GM18508 (cell line): Measurements from ENCODE around the gene SELPLG.
"Not testable (repeated sequence)": the region's sequence is repeated elsewhere in the genome, so short reads cannot be mapped to it uniquely, and the experiment has no call there.

Experiments
- ATAC-seq: cut with Tn5 transposase; IDR thresholded peaks from one replicate; pipeline ENCODE4 v1.9.1; 2021; ENCODE audit warnings: moderate number of reproducible peaks; ENCODE audit not compliant: insufficient read depth, unreplicated experiment

Gene SELPLG

GRCh38 chr12:108622921-108623514, 10.7 kb downstream of the SELPLG start:
- no peak for ATAC-seq

- ATAC-seq, result no peak
Observed at GRCh38 chr12:108622421-108622820, 11.3 kb downstream of the SELPLG start.

GRCh38 chr12:108621161-108621560, 12.5 kb downstream of the SELPLG start:
- no peak for ATAC-seq

- ATAC-seq, result no peak
Observed at GRCh38 chr12:108620236-108620879, 13.3 kb downstream of the SELPLG start.

- no peak for ATAC-seq
Observed at GRCh38 chr12:108619369-108620160, 14.1 kb downstream of the SELPLG start.

DNA sequence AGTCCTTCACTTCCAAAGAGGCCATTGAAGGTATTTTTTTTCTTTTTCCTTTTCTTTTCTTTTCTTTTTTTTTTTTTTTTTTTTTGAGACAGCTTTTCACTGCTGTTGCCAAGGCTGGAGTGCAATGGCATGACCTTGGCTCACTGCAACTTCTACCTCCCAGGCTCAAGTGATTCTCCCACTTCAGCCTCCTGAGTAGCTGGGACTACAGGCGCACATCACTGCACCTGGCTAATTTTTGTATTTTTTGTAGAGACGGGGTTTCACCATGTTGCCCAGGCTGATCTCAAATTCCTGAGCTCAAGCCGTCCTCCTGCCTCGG, 14.8 kb downstream of the SELPLG start:
- not testable (repeated sequence) for ATAC-seq

- no peak for ATAC-seq
Observed at GRCh38 chr12:108618079-108618952, 15.4 kb downstream of the SELPLG start.

DNA sequence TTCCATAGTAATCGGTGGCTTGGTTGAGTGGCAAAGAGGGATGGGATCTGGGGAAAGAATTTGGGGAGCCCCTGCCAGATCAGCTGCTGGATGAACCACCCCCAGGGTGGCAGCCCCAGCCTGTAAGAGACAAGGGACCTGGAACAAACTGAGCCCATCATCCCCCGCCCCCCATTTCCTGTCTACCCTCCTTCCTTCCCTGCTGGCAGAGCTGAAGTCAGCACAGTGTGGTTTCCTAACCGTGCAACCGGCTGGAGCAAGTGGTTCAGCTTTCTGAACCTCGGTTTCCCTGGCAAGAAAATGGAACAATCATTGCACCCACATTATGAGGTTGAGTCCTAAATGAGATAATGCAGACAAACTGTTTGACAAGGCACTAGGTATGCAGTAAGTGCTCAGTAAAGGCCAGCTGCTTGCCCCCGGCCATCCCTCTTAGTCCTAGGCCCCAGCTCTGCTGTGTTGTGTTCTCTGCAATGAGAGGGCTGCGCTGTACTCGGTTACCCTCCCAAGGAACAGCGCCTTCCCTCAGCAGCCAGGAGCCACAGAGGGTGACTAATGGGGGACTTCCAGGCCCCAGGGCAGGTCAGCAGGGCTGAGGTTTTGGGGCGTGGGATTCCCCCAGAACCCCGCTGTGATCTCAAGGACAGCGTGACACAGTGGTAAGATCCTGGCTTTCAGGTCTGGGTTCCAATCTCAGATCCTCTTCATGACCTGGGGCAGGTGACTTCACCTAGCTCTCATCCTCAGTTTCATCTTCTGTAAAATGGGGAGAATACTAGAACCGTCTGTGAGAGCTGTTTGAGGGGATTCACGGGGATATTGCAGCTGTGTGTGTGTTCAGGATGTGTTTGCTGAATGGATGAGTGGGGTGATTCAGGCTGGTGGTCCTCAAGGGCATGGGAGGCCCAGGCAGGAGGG, 16.5 kb downstream of the SELPLG start:
- peak; percentile 61 for ATAC-seq

DNA sequence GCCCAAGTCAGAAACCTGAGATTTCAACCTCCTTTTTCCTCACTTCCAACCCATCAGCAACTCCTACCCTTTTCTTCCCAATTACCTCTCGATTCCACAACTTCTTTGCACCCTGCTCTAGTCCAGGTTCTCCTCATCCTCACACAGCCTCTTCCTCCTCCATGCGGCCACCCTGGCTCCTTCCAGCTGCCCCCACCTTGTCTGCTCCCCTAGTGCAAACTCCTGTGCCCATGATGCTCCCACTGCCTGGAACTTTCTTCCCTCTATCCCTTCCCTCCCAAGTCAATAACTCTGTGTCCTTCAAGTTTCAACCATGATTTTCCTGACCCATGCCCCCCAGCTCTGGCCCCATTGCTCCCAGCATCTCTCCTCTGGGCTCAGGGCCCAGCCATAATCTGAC, 17.3 kb downstream of the SELPLG start:
- ATAC-seq, result no peak

GRCh38 chr12:108615918-108616317, 17.8 kb downstream of the SELPLG start:
- ATAC-seq, result no peak

- no peak for ATAC-seq
Observed at GRCh38 chr12:108614639-108615038, 19.1 kb downstream of the SELPLG start.

GRCh38 chr12:108614041-108614440, 19.7 kb downstream of the SELPLG start:
- no peak for ATAC-seq

DNA sequence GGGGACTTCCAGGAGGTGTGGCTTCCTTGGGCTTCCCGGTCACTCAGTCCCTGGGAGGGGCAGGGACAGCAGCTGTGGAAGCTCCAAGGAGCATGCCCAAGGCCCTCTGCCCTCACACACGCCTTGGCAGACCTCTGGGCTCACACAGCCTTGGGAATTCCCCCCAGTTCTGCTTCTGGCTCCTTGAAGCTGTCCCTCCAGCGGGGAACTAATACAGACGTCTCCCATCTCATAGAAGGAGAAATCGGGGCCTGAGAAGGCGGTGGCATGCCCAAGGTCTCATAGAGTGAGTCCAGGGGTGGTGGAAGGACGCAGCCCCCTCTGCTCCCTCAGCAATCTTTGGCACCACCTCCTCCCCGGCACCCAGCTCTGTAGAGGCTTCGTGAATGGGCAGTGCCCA, 20.1 kb downstream of the SELPLG start:
- ATAC-seq, result no peak

DNA sequence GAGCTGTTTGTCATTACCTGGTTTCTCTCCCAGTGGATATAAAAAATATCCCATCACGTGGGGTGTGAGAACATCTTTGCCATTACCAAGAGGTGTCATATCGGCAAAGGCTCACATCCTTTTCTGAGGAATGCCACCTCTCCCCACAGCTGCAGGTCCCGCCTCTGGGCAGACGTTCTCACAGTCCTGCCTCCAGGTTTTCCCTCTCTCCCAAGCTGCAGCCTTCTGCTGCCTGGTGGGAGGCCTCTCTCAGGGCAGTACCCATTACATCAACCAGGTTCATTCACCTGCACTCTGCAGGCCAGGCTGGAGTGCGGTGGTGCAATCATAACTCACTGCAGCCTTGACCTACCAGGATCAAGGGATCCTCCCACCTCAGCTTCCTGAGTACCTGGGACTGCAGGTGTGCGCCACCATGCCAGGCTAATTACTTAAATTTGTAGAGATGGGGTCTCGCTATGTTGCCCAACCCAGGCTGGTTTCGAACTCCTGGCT, 20.9 kb downstream of the SELPLG start:
- ATAC-seq, result no peak

- no peak for ATAC-seq
Observed at GRCh38 chr12:108611884-108612415, 21.7 kb downstream of the SELPLG start.

GRCh38 chr12:108610856-108611605, 22.7 kb downstream of the SELPLG start:
- ATAC-seq, result no peak

DNA sequence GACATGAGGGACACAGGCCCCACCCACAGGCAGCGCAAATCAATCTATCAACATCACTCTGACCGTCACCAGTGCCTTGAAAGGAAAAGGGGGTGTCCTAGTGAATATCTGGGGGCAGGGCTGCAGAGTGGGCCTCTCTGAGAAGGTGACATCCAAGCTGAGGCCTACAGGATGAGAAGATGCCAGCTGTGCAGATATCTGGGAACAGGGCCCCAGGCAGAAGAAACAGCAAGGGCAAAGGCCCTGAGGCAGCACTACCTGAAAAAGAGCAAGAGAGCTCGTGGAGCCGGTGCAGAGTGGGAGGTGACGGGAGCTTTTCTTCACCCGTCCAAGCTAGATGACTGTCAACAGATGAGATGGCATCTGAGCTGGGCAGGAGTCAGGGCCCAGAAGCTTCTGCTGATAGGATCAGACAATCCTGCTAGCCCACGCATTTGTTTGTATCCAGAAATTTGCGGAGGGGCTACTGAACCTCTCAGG, 23.3 kb downstream of the SELPLG start:
- ATAC-seq, result no peak

DNA sequence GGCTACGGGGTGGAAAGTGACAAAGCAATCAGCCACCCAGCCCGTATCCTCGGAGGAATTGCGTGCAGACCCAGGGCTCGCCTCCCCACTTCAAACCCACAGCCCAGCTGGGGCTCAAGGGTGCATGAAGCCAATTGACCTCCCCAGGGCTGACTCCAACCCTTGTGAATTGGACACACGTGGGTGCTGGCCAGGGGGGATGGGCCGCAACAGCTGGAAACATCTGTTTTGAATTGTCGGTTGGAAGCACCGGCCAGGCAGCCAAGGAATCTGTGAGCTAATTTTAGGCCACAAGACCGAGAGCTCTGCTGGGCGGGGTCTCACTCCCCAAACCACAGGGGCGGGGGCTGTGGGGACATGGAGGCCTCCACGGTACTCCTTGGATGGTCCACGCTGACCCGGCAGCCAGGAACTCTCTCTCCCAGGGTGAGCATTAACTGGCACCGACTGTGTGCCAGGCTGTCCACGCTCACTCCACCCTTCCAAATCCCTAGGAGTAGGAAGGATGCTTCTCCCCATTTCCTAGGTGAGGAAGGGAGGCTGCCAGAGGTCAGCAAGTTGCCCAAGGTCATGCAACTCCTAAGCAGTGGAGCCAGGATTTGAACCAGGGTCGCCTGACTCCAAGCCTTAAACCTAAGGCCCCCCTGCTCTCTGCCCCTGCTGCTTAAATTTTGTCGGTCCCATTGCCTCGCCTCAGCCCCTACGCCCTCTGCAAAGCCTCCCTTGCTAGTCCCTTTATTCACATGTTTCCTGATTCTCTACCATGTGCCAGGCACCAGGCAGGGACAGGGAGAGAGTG, 24.0 kb downstream of the SELPLG start:
- no peak for ATAC-seq
